ENCODE measurements around the gene KRT20.
"Not testable (repeated sequence)": the region's sequence is repeated elsewhere in the genome, so short reads cannot be mapped to it uniquely, and the experiment has no call there.

KRT20 gene

DNA sequence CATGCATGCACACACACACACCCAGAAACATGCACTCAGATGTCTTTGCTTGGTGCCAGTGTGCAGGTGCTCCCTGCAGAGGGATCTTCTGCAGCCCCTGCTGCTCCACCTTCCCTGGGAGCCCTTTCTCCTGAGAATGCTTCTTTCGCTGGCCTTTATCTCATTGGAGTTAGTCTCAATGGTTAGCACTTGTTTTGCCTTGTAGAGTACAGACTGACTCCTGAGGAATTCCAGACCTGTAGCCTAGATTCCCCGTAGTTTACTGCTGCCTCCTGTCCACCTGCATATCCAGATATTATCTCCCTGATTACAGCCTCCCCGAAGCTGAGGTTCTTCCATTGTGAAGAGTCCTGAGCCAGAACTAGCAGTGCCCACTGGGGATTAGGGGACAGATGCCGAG is 14.9 kb downstream of the KRT20 start:
- H3K4me3 ChIP-seq (ENCODE audit: low read depth, low read length) = no peak overlapping the region
- DNase-seq (ENCODE audit: low read depth) = no peak
- TF ChIP-seq, protein P1, sequence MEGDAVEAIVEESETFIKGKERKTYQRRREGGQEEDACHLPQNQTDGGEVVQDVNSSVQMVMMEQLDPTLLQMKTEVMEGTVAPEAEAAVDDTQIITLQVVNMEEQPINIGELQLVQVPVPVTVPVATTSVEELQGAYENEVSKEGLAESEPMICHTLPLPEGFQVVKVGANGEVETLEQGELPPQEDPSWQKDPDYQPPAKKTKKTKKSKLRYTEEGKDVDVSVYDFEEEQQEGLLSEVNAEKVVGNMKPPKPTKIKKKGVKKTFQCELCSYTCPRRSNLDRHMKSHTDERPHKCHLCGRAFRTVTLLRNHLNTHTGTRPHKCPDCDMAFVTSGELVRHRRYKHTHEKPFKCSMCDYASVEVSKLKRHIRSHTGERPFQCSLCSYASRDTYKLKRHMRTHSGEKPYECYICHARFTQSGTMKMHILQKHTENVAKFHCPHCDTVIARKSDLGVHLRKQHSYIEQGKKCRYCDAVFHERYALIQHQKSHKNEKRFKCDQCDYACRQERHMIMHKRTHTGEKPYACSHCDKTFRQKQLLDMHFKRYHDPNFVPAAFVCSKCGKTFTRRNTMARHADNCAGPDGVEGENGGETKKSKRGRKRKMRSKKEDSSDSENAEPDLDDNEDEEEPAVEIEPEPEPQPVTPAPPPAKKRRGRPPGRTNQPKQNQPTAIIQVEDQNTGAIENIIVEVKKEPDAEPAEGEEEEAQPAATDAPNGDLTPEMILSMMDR (IDR thresholded peaks at IDR 0.05; ENCODE audit: low read depth, low read length, missing control alignments) = no peak

DNA sequence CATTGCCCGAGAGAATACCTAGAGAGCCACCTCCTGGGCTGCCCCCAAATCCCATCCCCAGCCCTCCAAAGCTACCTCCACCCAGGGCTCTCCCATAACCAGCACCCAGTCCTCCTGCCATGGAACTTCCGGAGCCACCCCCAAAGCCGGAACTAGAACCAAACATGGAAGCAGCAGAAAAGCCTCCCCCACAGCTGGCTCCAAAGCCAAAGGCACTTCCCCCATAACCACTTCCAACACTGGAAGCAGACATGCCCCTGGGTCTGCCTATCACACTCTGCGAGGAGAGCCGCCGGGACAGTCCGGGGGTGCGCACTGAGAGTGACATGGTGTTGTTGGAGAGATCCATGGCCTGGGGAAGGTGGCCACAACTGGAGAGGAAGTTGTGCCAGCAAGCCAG is 18.2 kb downstream of the KRT20 start, which contains the start of gene KRT12:
Gene KRT12, minus strand, starts transcription at position 386 of the 400 bp plus-strand sequence. Its CDS starts 37 bp downstream, at position 349.
- no peak for DNase-seq (ENCODE audit: low read depth)
- no peak within 1 kb of the TSS for H3K4me3 ChIP-seq (ENCODE audit: low read depth, low read length)
- TF ChIP-seq, protein P1 (IDR thresholded peaks at IDR 0.05; ENCODE audit: low read depth, low read length, missing control alignments) = no peak

DNA sequence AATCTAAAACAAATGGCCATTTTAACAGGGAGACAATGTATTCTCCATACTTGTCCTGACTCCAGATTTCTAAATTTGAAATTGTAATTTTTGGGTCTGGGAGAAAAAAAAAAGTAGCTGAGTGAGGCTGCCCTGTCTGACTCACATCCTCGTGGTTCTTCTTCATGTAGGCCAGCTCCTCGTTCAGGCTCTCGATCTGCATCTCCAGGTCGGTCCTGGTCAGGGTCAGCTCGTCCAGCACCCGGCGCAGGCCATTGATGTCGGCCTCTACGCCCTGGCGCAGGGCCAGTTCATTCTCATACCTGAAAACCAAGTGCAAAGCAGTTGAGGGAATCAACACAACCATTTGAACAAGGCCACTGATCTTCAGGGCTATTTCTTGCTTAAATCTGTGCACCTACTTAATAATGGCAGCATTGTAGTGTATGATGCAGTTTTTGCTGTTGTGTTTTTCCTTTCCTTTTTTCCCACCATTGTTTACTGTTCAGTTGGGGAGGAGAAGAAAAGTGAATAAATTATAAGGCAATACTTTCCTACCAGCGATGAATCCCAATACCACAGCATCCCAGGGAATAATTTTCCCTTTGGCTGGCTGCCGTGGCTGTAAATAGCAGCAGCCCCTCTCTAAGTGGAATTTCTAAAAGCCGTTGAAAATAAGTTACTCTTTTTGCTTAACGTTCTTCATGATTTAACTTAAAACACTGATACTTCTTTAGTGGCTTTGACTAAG is 20.2 kb downstream of the KRT20 start:
- H3K4me3 ChIP-seq (ENCODE audit: low read depth, low read length) = no peak overlapping the region
- DNase-seq (ENCODE audit: low read depth) = no peak
- TF ChIP-seq, protein P1 (IDR thresholded peaks at IDR 0.05; ENCODE audit: low read depth, low read length, missing control alignments) = no peak

DNA sequence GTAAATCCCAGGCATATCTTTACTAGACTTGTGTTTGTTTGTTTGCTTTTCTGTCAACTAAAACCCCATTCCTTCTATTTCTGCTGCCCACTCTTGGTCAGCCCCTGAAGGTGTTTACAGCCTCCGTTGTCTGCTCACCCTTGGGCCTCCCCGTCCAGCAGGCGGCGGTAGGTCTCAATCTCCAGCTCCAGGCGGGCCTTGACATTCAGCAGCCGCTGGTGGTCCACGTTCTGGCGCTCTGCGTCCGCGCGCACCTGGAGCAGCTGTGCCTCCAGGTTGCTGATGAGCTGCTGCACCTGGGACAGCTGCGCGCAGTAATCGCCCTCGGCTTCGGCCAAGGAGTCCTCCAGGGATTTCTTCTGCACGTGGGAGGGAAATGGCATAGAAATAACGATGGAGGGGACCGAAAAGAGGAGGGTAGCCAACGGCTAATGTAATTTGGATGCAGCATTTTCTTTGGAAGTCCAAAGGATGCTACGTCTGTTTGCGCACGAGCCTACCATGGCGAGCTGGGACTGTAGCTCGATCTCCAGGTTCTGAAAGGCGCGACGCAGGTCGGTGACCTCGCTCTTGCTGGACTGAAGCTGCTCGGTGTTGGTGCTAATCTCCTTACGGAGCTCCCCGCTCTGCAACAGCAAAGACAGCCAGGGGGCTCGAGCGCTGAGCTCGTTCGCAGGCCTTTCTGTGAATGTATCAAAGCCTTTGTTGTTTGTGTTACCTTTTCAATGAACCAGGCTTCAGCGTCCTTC is 21.9 kb downstream of the KRT20 start:
- H3K4me3 ChIP-seq (ENCODE audit: low read depth, low read length) = no peak overlapping the region
- TF ChIP-seq, protein P1 (IDR thresholded peaks at IDR 0.05; ENCODE audit: low read depth, low read length, missing control alignments) = peak; percentile 42
- no peak for DNase-seq (ENCODE audit: low read depth)

DNA sequence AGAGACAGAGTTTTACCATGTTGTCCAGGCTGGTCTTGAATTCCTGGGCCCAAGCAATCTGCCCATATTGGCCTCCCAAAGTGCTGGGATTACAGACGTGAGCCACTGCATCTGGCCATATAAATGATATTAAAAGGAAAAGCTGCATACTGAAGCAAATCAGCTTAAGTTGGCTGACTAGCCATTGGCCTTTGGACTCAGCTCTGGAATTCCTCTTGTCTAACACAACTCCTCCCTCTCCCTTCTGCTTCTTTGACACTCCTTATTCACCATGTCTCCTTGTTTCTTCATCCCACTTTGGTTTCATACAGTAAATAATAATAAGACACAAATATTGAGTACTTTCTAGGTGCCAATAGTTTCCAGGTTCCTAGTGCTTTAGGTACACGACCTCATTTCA is 25.5 kb downstream of the KRT20 start:
- no peak for DNase-seq (ENCODE audit: low read depth)
- H3K4me3 ChIP-seq (ENCODE audit: low read depth, low read length) = no peak overlapping the region
- TF ChIP-seq, protein P1 (IDR thresholded peaks at IDR 0.05; ENCODE audit: low read depth, low read length, missing control alignments) = no peak

DNA sequence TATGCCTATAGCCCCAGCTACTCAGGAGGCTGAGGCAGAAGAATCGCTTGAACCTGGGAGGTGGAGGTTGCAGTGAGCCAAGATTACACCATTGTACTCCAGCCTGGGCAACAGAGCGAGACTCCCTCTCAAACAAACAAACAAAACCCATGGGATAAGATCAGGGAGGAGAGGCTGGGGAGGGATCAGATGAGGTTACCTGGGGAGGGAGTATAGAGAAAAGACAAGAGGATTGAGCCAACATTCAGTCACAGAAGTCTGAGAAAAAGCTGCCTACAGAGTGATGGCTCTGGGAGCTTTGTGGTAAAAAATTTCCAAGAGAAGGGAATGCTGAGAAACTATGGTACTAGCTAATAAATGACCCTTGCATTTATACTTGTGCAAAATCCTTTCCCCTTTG is 26.4 kb downstream of the KRT20 start:
- not testable (repeated sequence) for H3K4me3 ChIP-seq (ENCODE audit: low read depth, low read length); DNase-seq (ENCODE audit: low read depth)

DNA sequence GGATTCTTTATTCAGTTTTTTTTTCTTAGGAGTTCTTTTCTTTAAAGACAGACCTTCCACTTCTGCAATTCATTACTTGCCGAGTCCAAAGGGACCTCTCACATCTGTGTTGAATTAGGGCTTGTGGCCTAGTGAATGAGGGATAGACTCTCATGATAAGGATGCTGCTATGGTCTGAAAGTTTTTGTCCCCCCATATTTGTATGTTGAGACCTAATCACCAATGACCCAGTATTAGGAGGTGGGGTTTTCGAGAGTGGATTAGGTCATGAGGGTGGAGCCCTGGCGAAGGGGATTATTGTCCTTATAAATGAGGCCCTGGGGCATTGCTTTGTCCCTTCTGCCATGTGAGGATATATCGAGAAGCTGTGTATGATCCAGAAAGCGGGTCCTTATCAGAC is 27.5 kb downstream of the KRT20 start:
- TF ChIP-seq, protein P1 (IDR thresholded peaks at IDR 0.05; ENCODE audit: low read depth, low read length, missing control alignments) = no peak
- no peak overlapping the region for H3K4me3 ChIP-seq (ENCODE audit: low read depth, low read length)
- no peak for DNase-seq (ENCODE audit: low read depth)
